Measurements from ENCODE around the gene ITGA2B. TPM values are rescaled to one million over a fixed set of nuclear protein-coding genes. Genes with fewer than 3 reads are reported as not detected.

The ITGA2B gene
- total and polyA plus RNA-seq, 7 donors, result 0.27 to 0.36 (median 0.34) TPM; not detected in 3

GRCh38 chr17:44322236-44322895 lies 67.1 kb downstream of the ITGA2B start:
- peaks cover 22 to 37% (median 31%) of the 10 kb centered on the region in 4 donors for H3K36me3 ChIP-seq
- no peak overlapping the region for H3K27ac ChIP-seq
- DNase-seq, result no peak
- TF ChIP-seq EP300 (IDR thresholded peaks at IDR 0.05), result no peak
- TF ChIP-seq POLR2A (IDR thresholded peaks at IDR 0.05), result no peak
- TF ChIP-seq POLR2AphosphoS5 (IDR thresholded peaks at IDR 0.05), result no peak
- no peak for TF ChIP-seq CTCF (IDR thresholded peaks at IDR 0.05)
- 96 to 97% methylated on average over 11 of the region's 11 CpGs for WGBS, 2 donors
- H3K27me3 ChIP-seq, result peaks cover 0 to 6% (median 3%) of the 10 kb centered on the region in 3 donors
- peaks cover 0 to 34% (median 26%) of the 10 kb centered on the region in 4 donors for H3K4me1 ChIP-seq
- intact Hi-C loops (cut with DNase I), result no loop called here
- H3K9me3 ChIP-seq, result no peaks in the 10 kb centered on the region
- H3K4me3 ChIP-seq, result no peak overlapping the region

Small RNAs within 50 kb of the gene (small RNA-seq; reads per million reads assigned to genes)
- 0 reads per million in 3 donors for gene RN7SL258P

Other genes with a start within 250 kb of the ITGA2B start
- gene HROB, start 247.7 kb downstream of the ITGA2B start, total RNA-seq, result 1 to 10 TPM in 1 of 4 donors, under 1 TPM in 3; 0.36 to 3.3 (median 0.52) TPM
- 1 to 10 TPM in 1 of 3 donors, under 1 TPM in 1, not detected in 1; 0.69 to 3.1 TPM for gene HROB, start 247.7 kb downstream of the ITGA2B start, polyA plus RNA-seq
- gene ASB16, start 218.9 kb downstream of the ITGA2B start, total RNA-seq, result 1 to 10 TPM in 3 of 4 donors, under 1 TPM in 1; 0.82 to 4.2 (median 1.6) TPM
- under 1 TPM in 1 of 3 donors, not detected in 2; 0.19 TPM for gene ASB16, start 218.9 kb downstream of the ITGA2B start, polyA plus RNA-seq
- 10 to 100 TPM; 26.9 to 40.3 (median 29.2) TPM for gene TMUB2, start 202.7 kb downstream of the ITGA2B start, total RNA-seq
- gene TMUB2, start 202.7 kb downstream of the ITGA2B start, polyA plus RNA-seq, result 10 to 100 TPM; 19.0 to 41.3 (median 22.2) TPM
- gene ATXN7L3, start 189.8 kb downstream of the ITGA2B start, total RNA-seq, result 10 to 100 TPM; 26.4 to 37.4 (median 35.0) TPM
- 10 to 100 TPM; 36.0 to 59.8 (median 43.0) TPM for gene ATXN7L3, start 189.8 kb downstream of the ITGA2B start, polyA plus RNA-seq
- 10 to 100 TPM; 43.4 to 58.4 (median 52.5) TPM for gene UBTF, start 170.0 kb downstream of the ITGA2B start, total RNA-seq
- gene UBTF, start 170.0 kb downstream of the ITGA2B start, polyA plus RNA-seq, result 10 to 100 TPM; 26.8 to 55.0 (median 28.2) TPM
- gene SLC4A1, start 121.5 kb downstream of the ITGA2B start, total RNA-seq, result under 1 TPM in 1 of 4 donors, not detected in 3; under 0.01 TPM
- gene SLC4A1, start 121.5 kb downstream of the ITGA2B start, polyA plus RNA-seq, result under 1 TPM in 1 of 3 donors, not detected in 2; 0.23 TPM
- gene RUNDC3A, start 81.0 kb downstream of the ITGA2B start, total RNA-seq, result 10 to 100 TPM in 1 of 4 donors, 1 to 10 TPM in 3; 1.2 to 10.5 (median 6.0) TPM
- gene RUNDC3A, start 81.0 kb downstream of the ITGA2B start, polyA plus RNA-seq, result 1 to 10 TPM in 2 of 3 donors, under 1 TPM in 1; 0.46 to 2.5 (median 1.2) TPM
- 10 to 100 TPM; 39.0 to 51.8 (median 43.3) TPM for gene SLC25A39, start 64.8 kb downstream of the ITGA2B start, total RNA-seq
- 100 to 1,000 TPM; 121 to 163 (median 136) TPM for gene SLC25A39, start 64.8 kb downstream of the ITGA2B start, polyA plus RNA-seq
- 100 to 1,000 TPM; 141 to 245 (median 171) TPM for gene GRN, start 44.3 kb downstream of the ITGA2B start, total RNA-seq
- 100 to 1,000 TPM in 2 of 3 donors, 10 to 100 TPM in 1; 69.7 to 245 (median 218) TPM for gene GRN, start 44.3 kb downstream of the ITGA2B start, polyA plus RNA-seq
- 1 to 10 TPM in 3 of 4 donors, under 1 TPM in 1; 0.66 to 1.7 (median 1.5) TPM for gene FAM171A2, start 25.8 kb downstream of the ITGA2B start, total RNA-seq
- under 1 TPM in 1 of 3 donors, not detected in 2; 0.67 TPM for gene FAM171A2, start 25.8 kb downstream of the ITGA2B start, polyA plus RNA-seq
- gene GPATCH8, start 113.8 kb upstream of the ITGA2B start, total RNA-seq, result 10 to 100 TPM; 27.5 to 43.2 (median 34.3) TPM
- 10 to 100 TPM in 1 of 3 donors, 1 to 10 TPM in 2; 4.8 to 18.3 (median 5.5) TPM for gene GPATCH8, start 113.8 kb upstream of the ITGA2B start, polyA plus RNA-seq
- 1 to 10 TPM; 2.1 to 2.8 (median 2.5) TPM for gene FZD2, start 167.8 kb upstream of the ITGA2B start, total RNA-seq
- gene FZD2, start 167.8 kb upstream of the ITGA2B start, polyA plus RNA-seq, result 1 to 10 TPM in 2 of 3 donors, under 1 TPM in 1; 0.60 to 1.4 (median 1.2) TPM